GM11168 (cell line): ENCODE data around the gene GRPEL1.
"Not testable (repeated sequence)": the region's sequence is repeated elsewhere in the genome, so short reads cannot be mapped to it uniquely, and the experiment has no call there.

Experiments used
- in situ Hi-C: fragments of 300-500 bp; cut with MboI; formaldehyde crosslinking; loops from one replicate; pipeline ENCODE4 v1.12.0; 2022; ENCODE audit warnings: low sequenced_read_pairs; ENCODE audit not compliant: unreplicated experiment

Gene GRPEL1

DNA sequence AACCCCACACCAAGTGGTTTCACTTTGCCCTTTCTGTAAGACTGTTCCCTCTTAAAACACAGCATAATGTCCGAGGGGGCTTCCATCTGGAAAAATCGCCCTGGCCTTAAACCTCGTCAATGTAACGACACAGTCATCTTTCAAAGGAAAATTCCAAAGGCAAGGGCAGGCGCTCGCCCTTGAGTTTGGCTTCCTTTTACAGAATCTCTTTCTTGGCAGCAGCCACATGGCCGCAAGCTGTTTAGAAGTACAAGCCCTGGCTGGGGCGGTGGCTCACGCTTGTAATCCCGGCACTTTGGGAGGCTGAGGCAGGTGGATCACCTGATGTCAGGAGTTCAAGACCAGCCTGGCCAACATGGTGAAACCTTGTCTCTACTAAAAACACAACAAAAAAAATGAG is 27.1 kb upstream of the GRPEL1 start:
- in situ Hi-C loops = no loop called here

DNA sequence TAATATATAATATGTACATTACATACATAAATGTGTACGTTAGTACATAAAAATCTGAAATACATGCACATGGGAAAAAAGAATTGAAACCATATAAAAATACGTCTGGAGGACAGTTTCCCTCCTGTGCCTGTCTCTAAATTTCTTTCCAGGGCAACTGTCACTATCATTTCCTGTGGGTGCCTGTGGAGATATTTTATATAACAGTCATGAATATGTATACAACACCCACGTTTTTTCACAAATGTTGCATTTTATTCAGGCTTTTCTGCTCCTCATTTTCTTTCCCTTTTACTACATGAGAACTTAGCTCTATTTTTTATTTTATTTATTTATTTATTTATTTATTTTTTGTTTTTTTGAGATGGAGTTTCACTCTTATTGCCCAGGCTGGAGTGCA is 24.2 kb upstream of the GRPEL1 start:
- in situ Hi-C loops = no loop called here

DNA sequence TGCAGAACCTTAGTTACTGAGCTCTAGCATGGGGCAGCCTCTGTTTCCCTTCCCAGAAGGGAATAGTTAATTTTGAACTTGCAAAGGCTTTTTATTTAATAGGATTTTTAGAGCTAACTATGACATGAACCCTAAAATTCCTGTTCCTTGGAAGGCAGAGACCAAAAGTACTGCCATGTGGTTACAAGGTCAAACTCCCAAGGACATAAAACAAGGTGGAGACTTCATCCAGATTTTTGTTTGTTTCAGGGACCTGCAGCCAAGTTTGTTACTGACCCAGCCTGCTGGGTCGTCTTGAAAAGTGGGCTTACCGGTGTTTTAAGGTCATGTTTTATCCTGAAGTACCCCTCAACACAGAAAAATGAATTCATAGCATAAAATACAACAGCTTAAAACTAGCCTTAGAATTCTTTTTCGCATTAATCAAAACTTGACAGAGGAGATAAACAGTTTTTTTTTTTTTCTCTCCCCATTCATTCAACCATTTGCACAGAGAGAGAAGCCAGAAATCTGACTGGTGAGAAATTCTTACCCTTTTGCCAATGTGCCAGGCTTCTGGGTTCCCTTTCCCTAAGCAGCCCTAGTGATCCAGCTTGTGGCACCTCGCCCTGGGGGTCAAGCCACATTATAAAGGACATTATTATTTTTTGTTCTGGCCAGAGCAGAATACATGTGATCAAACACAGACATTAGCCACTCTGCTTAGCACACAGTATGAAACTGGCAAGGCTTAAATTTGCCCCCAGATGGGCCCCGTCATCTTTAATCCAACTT is 21.5 kb upstream of the GRPEL1 start:
- in situ Hi-C loops = no loop called here

DNA sequence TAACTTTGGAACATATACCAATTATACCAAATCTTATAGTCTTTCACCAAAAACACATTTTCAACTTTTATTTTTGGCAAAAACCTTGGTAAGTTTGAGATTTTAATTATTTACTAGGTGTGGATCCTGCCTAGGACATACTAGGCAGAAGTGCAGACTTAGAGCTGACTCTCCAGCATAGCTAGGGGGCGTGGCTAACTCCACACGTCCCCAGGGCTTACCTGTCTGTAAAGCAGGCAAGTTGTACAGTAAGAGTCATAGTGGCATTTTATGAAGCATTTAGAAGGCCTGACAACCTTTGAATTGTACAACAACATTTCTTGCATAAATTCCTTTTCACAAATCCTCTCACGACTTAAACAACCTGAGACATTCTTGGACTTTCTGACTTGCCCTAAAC is 19.2 kb upstream of the GRPEL1 start:
- in situ Hi-C loops = no loop called here

DNA sequence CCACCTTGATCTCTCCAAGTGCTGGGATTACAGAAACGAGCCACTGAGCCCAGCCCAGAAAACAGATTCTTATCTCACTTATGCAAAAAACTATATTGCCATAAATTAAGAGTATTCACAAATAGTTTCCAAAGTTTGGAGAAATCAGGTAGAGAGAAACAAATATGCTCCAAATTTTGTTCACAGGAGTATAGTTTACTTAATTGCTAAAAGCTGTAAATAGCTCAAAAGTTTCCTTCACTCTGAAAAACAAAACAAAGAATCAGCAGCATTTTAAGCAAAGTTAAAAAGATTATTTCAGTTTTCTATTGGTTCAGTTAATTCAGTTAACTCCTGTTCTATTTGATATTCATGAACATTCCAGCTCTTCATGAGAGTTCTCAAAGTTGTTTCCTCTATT is 18.5 kb upstream of the GRPEL1 start:
- in situ Hi-C loops = no loop called here

DNA sequence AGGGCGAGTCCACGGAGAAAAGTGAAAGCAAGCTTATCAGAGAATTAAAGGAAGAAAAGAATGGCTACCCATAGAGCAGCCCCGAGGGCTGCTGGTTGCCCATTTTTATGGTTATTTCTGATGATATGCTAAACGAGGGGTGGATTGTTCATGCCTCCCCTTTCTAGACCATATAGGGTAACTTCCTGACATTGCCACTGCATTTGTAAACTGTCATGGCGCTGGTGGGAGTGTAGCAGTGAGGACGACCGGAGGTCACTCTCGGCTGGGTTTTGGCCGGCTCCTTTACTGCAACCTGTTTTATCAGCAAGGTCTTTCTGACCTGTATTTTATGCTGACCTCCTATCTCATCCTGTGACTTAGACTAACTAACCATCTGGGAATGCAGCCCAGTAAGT is 16.7 kb upstream of the GRPEL1 start:
- in situ Hi-C loops = not testable (repeated sequence)

DNA sequence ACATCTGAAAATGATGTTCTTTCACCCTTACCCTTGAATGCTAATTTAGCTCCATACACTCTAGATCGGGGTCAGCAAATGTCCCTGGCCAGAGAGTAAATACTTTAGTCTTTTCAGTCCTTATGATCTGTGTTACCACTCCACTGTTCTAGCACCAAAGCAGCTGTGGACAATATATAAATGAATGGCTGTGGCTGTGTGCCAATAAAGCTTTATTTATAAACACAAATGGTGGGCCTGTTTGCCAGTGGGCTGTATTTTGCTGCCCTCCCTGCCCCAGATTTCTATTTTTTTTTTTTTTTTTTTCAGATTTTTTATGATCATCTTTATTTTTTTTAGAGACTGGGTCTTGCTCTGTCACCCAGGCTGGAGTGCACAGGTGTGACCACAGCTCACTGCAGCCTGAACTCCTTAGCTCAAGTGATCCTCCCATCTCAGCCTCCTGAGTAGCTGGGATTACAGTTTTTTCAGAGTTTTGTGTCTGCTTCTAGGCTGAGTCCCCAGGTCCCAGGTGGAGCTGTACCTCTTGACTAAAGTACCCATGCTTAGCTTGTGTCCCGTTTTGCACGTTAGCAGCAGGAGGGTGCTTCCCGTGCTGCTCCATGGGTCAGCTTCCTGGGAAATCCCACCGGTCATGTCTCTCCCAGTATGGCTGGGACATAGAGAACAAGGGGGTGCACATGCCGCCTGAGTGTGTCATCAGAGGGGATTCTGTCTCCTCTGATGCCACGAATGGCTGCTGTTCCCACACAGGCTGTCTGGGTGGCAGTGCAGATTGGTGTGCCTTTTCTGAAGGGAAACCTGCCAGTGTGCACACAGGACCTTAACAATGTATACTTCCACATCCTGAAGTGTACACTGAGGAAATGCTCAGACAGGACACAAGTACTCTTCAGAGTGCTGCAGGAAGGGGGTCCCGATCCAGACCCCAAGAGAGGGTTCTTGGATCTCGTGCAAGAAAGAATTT is 16.0 kb upstream of the GRPEL1 start:
- in situ Hi-C loops = no loop called here

DNA sequence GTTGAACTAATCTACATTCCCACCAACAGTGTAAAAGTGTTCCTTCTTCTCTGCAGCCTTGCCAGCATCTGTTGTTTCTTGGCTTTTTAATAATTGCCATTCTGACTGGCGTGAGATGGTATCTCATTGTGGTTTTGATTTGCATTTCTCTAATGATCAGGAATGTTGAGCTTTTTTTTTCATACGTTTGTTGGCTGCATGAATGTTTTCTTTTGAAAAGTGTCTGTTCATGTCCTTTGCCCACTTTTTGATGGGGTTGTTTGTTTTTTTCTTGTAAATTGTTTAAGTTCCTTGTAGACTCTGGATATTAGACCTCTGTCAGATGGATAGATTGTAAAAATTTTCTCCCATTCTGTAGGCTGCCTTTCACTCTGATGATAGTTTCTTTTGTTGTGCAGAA is 12.0 kb upstream of the GRPEL1 start:
- in situ Hi-C loops = not testable (repeated sequence)

DNA sequence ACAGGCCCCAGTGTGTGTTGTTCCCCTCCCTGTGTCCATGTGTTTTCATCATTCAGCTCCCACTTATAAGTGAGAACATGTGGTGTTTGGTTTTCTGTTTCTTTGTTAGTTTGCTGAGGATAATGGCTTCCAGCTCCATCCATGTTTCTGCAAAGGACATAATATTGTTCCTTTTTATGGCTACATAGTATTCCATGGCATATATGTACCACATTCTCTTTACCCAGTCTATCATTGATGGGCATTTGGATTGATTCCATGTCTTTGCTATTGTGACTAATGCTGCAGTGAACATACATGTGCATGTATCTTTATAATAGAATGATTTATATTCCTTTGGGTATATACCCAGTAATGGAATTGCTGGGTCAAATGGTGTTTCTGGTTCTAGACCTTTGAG is 11.6 kb upstream of the GRPEL1 start:
- in situ Hi-C loops = not testable (repeated sequence)

DNA sequence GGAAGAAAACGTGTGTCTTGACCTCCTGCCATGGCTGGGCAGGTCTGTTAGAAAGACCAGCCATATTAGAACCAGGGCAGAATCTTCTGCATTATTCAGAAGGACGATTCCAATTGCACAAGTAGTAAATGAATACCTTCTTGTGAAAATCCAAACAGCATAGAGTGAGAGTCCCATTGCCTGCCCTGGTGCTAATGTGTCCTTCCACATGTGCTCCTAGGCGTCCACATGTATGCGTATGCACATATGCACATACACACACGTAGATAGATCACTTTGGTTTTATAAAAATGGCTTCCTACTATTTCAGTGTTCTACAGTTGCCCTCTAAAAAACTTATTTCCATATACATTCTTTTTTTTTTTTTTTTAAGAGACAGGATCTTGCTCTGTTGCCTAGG is 10.2 kb upstream of the GRPEL1 start:
- in situ Hi-C loops = no loop called here

DNA sequence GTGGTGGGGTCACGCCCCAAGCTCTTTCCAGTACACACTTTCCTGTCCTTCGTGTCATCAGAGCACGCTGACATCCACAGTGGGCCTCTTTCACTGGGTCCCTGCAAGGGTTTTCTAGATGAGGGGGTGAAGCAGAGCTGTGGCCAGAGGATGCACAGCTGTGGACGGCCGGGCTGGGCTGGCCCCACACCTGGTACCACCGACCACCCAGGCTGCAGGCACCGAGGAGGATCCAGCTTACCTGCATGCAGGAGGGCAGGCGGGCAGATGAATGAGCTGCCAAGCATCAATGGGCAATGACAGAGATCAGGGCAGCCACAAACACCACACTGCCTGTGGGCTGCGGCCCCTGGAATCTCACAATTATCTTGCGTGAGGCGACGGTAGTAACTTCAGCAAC is 9.5 kb upstream of the GRPEL1 start:
- in situ Hi-C loops = no loop called here

DNA sequence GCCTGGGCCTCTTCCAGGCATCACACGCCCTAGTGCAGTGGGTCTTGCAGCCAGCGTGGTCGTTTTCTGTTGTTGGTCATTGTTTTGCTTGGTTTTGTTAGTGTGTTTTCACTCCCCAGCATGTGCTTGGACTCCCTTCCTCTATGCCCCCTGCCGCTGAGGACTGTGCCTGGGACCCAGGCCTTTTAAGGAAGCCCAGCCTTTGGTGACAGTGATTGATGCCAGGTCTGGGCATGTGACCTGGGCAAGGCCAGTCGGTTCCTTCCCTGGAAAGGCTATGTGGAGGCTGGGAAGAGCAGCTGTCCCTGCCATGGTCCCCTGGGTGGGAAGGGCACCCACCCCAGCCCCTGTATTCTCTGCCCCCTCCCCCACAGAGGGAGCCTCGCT is 8.8 kb upstream of the GRPEL1 start:
- in situ Hi-C loops = no loop called here

DNA sequence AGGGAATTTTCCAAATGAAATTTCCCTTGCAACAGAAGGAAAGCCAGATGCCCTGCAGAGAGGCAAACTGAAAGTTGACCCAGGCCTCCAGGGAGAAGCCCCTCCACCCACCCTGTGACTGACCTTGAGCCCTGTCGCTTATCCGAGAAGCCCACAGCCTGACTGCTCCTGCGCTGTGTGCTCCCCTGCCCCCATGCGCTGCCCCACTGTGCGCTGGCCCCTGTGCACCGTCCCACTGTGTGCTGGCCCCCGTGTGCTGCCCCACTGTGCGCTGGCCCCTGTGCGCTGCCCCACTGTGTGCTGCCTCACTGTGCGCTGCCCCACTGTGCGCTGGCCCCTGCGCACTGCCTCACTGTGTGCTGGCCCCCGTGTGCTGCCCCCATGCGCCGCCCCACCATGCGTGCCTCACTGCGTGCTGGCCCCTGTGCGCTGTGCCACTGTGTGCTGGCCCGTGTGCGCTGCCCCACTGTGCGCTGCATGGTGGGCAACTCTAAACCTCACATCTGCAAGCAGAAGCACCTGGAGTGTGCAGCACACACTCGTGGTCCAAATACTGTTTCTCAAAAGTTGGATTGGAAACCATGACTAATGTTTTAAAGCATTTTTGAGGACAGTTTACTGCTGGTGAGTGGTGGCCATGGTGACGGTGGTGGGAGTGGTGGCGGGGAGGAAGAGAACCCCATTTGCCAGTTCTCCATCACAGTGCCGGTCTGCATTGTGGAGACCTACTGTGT is 8.3 kb upstream of the GRPEL1 start:
- in situ Hi-C loops = no loop called here

DNA sequence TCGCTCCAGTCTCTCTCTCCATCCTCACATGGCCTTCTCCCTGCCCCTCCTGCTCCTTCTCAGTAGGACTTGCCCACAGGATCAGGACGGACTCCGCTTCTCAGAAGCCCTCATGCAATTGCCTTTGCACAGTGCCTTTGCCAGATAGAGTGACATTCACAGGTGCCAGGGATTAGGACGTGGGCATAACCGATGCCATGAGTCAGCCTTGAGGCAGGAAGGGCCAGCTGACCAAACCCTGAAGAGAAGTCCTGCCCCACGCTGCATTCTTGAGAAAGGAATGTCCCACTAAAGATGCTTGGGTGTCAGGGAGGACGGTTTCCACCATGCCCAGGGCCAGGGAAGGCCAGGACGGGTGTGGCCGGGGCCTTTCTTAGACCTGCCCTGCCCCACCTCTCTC is 6.6 kb upstream of the GRPEL1 start:
- in situ Hi-C loops = loop anchor here (5.0 kb wide), 1 partner anchor 37 kb away; no protein-coding TSS in a partner anchor

DNA sequence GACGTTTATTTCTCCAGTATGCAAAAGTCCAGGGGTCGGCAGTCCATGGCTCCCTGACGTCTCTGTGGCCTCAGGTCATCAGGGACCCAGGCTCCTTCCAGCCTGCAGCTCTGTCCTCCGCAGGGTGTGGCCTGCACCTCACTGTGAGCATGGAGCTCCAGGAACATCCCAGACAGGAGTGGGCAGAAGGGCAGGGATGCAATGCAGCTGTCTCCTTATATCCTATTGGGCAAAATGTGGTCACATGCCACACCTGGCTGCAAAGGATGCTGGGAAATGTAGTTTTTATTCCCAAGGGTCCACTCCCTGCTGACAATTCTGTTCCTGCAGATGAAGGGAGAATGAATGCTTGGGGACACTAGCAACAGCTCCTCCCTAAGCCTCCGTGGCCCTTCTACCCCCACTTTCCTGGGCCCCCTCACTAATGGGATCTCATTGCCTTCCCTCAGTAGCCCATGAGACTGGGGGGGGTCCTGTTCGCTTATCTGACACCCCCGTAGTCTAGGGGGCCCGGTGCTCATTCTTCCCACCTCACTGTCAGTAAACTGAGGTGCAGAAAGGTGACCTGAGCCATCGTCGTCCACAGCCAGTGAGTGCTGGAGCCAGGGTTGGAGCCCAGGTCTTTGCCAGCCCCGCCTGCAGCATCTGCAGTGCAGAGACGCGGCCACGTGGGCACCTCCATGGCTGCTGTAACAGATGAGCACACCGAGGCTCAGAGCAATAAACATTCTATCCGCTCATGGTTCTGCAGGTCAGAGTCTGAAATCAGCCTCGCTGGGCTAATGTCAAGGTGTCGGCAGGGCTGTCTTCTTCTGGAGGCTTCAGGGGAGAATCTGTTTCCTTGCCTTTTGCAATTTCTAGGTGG is 5.9 kb upstream of the GRPEL1 start:
- in situ Hi-C loops = loop anchor here (5.0 kb wide), 1 partner anchor 36 kb away; no protein-coding TSS in a partner anchor

DNA sequence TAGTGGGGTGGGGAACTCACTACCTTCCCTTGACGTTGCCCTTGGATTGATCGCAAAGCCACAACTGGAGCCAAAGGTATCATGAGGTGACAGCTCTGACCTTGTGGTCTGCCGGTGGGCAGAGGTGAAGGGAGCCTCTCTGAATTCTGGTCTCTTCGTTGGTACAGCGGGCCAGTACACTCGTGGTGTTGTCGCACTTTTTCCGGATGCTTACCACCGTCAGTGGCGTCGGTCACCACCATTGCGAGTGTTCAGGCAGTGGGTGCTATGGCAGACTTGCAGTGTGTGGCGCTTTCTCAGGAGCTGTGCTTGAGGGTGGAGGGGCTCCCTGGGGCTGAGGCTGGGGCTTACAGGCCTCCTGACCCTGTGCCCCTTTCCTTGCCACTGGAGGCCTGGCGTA is 5.2 kb upstream of the GRPEL1 start:
- in situ Hi-C loops = loop anchor here (5.0 kb wide), 1 partner anchor 36 kb away; no protein-coding TSS in a partner anchor

DNA sequence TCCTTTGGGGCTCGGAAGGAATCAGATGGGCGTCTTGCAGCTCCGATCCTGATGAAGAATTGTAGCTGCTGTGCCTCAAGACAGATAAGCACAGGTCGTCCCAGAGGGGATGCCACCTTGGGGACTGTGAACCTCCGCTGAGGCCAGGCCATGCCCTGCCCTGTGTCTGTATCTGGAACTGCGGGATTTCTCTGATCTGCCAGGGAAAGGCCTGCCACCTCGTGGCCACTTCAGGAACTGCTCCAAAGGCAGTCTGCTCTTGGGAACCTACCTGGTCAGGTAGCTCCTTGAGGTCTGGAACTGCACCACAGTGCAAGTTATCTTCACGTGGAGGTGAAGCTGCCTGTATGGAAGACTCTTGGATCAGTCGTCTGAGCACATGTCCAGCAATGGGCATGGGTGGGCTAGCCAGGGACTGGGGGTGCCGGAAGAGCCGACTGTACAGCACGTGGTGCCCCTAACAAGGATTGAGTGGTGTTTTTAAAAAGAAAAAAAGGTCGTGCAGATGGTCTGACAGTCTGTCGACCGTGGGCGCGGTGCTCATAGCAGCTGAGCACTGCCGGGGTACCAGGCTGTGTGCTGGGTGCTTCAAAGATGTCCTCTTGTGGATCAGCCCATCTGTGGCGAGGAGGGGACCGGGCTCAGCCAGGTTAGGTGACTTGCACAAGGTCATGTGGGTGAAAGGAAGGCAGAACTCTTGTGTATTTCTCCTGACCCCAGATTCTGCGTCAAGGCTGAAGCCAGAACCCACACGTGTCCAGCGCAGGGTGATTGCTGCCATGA is 3.1 kb upstream of the GRPEL1 start:
- in situ Hi-C loops = loop anchor here (5.0 kb wide), 1 partner anchor 34 kb away; no protein-coding TSS in a partner anchor

DNA sequence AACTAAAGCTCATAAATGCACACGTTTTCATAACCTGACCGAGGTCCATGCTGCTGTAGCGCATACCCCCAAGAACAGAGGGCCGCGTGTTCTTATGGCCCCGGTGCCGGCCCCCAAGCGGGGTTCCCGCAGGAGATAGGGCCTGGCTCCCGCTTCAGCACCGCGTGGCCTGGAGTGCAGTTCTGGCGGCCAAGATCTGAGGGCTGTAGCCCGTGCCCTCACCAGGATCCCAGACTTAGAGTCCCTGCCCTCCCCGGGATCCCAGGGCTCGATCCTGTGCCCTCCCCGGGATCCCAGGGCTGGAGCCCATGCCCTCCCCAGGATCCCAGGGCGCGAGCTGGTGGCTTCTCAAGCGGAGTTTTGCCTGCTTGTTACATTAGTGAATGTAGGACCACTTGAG is 1.0 kb upstream of the GRPEL1 start:
- in situ Hi-C loops = loop anchor here (10.0 kb wide), 1 partner anchor 154 kb away; no protein-coding TSS in a partner anchor
